Measurements from ENCODE around the gene PAK6. TPM values are rescaled to one million over a fixed set of nuclear protein-coding genes. Genes with fewer than 3 reads are reported as not detected.

The PAK6 gene
- polyA plus RNA-seq, 1 donor from 2014 or later, result 32.4 TPM

GRCh38 chr15:40245666-40246450 is 7.0 kb downstream of the PAK6 start:
- no peak overlapping the region for H3K9ac ChIP-seq (ENCODE audit: low read length)
- no peak for TF ChIP-seq POLR2AphosphoS5 (IDR thresholded peaks at IDR 0.05)
- TF ChIP-seq REST (IDR thresholded peaks at IDR 0.05; ENCODE audit: borderline replicate concordance), result no peak
- TF ChIP-seq EZH2 (IDR thresholded peaks at IDR 0.05; ENCODE audit: borderline replicate concordance, insufficient read depth, low read length, poor library complexity, severe bottlenecking), result no peak
- no peak for TF ChIP-seq RAD21 (conservative IDR thresholded peaks at IDR 0.05)
- TF ChIP-seq CTCF (IDR thresholded peaks at IDR 0.05; ENCODE audit: poor library complexity, severe bottlenecking), result no peak
- TF ChIP-seq TAF1 (IDR thresholded peaks at IDR 0.05; ENCODE audit: low read depth), result no peak
- no peak for TF ChIP-seq MXI1 (conservative IDR thresholded peaks at IDR 0.05; ENCODE audit: poor library complexity, severe bottlenecking)
- no peak for TF ChIP-seq EP300 (conservative IDR thresholded peaks at IDR 0.05; ENCODE audit: poor library complexity, severe bottlenecking)
- no peak for TF ChIP-seq SMC3 (conservative IDR thresholded peaks at IDR 0.05; ENCODE audit: poor library complexity)
- no peaks in the 10 kb centered on the region for H3F3A ChIP-seq (ENCODE audit: insufficient read depth, low read length, poor library complexity, severe bottlenecking)
- peaks cover 8% of the 10 kb centered on the region for H3K27me3 ChIP-seq (ENCODE audit: insufficient read depth, low read depth, low read length)
- H4K20me1 ChIP-seq (ENCODE audit: insufficient read depth), result no peaks in the 10 kb centered on the region
- no peaks in the 10 kb centered on the region for H3K36me3 ChIP-seq (ENCODE audit: insufficient read depth, low read length)
- H3K79me2 ChIP-seq (replicated peaks; ENCODE audit: insufficient read depth, low read length), result no peaks in the 10 kb centered on the region
- no peak overlapping the region for H3K4me2 ChIP-seq (ENCODE audit: low read length)
- no peaks in the 10 kb centered on the region for H3K9me3 ChIP-seq (ENCODE audit: low read length)
- no peak overlapping the region for H3K27ac ChIP-seq (ENCODE audit: low read length)
- no peaks in the 10 kb centered on the region for H3K9me2 ChIP-seq (ENCODE audit: insufficient read depth, low read length)
- H3K4me3 ChIP-seq (ENCODE audit: low read length), result no peak overlapping the region
- no peak overlapping the region for H2AFZ ChIP-seq (ENCODE audit: low read depth, low read length)

- no peak overlapping the region for H2AFZ ChIP-seq (ENCODE audit: low read depth, low read length)
- H3F3A ChIP-seq (ENCODE audit: insufficient read depth, low read length, poor library complexity, severe bottlenecking), result no peaks in the 10 kb centered on the region
- H3K36me3 ChIP-seq (ENCODE audit: insufficient read depth, low read length), result no peaks in the 10 kb centered on the region
- no peak for TF ChIP-seq SMC3 (conservative IDR thresholded peaks at IDR 0.05; ENCODE audit: poor library complexity)
- no peak for TF ChIP-seq REST (IDR thresholded peaks at IDR 0.05; ENCODE audit: borderline replicate concordance)
- no peak for TF ChIP-seq EP300 (conservative IDR thresholded peaks at IDR 0.05; ENCODE audit: poor library complexity, severe bottlenecking)
- TF ChIP-seq TAF1 (IDR thresholded peaks at IDR 0.05; ENCODE audit: low read depth), result no peak
- TF ChIP-seq CTCF (IDR thresholded peaks at IDR 0.05; ENCODE audit: poor library complexity, severe bottlenecking), result no peak
- TF ChIP-seq POLR2AphosphoS5 (IDR thresholded peaks at IDR 0.05), result no peak
- no peak for TF ChIP-seq EZH2 (IDR thresholded peaks at IDR 0.05; ENCODE audit: borderline replicate concordance, insufficient read depth, low read length, poor library complexity, severe bottlenecking)
- TF ChIP-seq MXI1 (conservative IDR thresholded peaks at IDR 0.05; ENCODE audit: poor library complexity, severe bottlenecking), result no peak
- TF ChIP-seq RAD21 (conservative IDR thresholded peaks at IDR 0.05), result no peak
- H3K4me2 ChIP-seq (ENCODE audit: low read length), result no peak overlapping the region
- H3K9me2 ChIP-seq (ENCODE audit: insufficient read depth, low read length), result no peaks in the 10 kb centered on the region
- no peaks in the 10 kb centered on the region for H3K79me2 ChIP-seq (replicated peaks; ENCODE audit: insufficient read depth, low read length)
- no peaks in the 10 kb centered on the region for H3K9me3 ChIP-seq (ENCODE audit: low read length)
- peaks cover 16% of the 10 kb centered on the region for H3K27me3 ChIP-seq (ENCODE audit: insufficient read depth, low read depth, low read length)
- H3K4me3 ChIP-seq (ENCODE audit: low read length), result no peak overlapping the region
- no peak overlapping the region for H3K27ac ChIP-seq (ENCODE audit: low read length)
- no peaks in the 10 kb centered on the region for H4K20me1 ChIP-seq (ENCODE audit: insufficient read depth)
- H3K9ac ChIP-seq (ENCODE audit: low read length), result no peak overlapping the region
Measured at GRCh38 chr15:40246496-40247280, 7.8 kb downstream of the PAK6 start.

Measured in neural cell (in vitro differentiated cells).